GM19328 (cell line): Measurements from ENCODE around the gene ZNF101.

ENCODE experiments used
- ATAC-seq: cut with Tn5 transposase; IDR thresholded peaks from one replicate; pipeline ENCODE4 v1.9.1; 2021; ENCODE audit warnings: mild to moderate bottlenecking, moderate library complexity; ENCODE audit not compliant: unreplicated experiment

Gene ZNF101

DNA sequence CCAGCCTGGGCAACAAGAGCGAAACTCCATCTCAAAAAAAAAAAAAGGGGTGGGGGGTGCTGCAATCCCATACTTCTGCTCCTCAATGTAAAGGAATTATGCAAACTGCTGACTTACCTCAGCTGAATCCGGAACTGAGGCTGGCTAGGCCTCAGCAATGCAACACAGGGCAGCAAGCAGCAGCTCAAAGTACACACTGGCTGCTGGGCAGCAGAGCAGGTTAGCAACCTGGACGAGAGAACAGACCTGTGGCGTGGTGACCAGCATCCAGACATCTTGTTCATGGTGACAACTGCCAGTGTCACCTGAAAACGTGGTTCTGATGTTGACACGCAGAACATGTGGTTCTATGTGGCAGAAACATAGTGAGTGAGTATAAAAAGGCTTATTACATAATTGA, 36.2 kb downstream of the ZNF101 start:
- ATAC-seq, result no peak

DNA sequence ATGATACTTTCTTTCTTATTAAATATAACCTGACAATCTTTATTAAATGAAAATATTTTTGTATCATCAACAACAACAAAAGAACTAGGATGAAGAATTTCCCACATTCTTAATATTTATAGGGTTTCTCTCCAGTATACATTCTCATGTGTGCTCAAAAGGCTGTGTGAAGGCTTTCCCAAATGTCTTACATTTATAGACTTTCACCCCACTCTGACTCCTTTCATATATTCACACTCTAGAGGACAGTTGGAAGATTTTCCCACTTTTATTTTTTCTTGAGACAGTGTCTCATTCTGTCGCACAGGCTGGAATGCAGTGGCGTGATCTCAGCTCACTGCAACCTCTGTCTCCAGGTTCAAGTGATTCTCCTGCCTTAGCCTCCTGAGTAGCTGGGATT, 41.9 kb downstream of the ZNF101 start:
- ATAC-seq, result no peak

DNA sequence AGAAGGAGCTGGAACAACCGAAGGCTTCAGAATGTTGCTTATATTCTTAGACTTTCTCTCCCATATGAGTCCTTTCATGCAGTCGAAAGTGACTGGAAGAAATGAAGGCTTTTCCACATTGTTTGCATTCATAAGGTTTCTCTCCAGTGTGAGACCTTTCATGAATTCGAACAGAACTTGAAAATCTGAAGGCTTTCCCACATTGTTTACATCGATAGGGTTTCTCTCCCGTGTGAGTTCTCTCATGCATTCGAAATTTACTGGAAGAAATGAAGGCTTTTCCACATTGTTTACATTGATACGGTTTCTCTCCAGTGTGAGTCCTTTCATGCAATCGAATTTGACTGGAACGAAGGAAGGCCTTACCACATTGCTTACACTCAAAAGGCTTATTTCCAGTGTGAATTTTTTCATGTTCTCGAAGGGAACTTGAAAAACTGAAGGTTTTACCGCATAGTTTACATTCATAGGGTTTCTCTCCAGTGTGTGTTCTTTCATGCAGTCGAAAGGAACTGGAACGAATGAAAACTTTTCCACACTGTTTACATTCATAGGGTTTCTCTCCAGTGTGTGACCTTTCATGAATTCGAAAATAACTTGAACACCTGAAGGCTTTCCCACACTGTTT, 42.8 kb downstream of the ZNF101 start:
- ATAC-seq, result no peak

DNA sequence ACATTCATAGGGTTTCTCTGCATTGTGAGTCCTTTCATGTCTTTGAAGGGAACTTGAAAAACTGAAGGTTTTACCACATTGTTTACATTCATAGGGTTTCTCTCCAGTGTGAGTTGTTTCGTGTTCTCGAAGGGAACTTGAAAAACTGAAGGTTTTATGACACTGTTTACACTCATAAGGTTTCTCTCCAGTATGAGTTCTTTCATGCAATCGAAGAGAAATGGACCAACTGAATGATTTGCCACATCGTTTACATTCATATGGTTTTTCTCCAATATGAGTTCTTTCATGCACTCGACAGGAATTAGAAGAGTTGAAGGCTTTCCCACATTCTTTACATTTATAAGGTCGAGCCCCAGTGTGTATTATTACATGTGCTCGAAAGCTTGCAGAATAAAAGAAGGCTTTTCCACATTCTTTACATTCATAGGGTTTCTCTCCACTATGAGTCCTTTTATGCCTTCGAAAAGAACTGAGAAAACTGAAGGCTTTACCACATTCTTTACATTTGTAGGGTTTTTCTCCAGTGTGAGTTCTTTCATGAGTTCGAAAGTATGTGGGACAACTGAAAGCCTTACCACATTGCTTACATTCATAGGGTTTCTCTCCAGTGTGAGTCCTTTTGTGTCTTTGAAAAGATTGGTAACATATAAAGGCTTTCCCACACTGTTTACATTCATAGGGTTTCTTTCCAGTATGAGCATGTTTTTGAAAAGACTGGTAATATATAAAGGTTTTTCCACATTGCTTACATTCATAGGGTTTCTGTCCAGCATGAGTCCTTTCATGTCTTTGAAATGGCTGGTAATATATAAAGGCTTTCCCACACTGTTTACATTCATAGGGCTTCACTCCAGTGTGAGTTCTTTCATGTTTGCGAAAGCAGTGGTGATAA, 43.5 kb downstream of the ZNF101 start:
- ATAC-seq, result no peak

DNA sequence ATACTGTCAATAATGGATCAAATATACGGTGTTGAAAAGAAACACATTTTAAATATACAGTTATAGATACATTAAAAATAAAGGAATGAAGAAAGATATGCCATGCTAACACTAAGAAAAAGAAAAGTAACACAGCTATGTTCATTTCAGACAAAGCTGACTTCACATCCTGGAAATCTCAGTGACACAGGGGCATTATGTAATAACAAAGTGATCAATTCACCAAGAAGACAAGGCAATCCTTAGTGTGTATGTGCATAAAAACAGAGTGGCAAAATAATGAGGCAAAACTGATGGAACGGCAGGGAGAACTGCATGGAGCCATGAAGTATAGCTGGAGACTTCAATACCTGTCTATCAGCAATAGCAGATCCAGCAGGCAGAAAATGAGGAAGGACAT, 51.2 kb downstream of the ZNF101 start:
- ATAC-seq, result no peak

DNA sequence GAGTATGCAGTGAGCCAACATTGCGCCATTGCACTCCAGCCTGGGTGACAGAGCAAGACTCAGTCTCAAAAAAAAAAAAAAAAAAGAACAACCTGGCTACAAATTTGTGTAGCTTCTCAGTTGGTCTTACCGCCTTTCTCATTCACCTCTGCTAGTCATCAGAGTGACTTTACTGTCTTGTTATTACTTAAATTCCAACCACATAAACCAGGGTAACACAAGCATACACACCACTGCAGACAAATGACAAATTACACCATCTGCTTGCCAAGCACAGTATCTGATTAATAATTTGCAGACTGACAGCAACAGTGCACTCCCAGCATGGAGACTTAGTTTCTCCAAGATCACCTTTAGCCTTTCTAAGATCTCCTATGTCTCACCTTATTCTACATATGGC, 53.3 kb downstream of the ZNF101 start:
- ATAC-seq, result no peak

DNA sequence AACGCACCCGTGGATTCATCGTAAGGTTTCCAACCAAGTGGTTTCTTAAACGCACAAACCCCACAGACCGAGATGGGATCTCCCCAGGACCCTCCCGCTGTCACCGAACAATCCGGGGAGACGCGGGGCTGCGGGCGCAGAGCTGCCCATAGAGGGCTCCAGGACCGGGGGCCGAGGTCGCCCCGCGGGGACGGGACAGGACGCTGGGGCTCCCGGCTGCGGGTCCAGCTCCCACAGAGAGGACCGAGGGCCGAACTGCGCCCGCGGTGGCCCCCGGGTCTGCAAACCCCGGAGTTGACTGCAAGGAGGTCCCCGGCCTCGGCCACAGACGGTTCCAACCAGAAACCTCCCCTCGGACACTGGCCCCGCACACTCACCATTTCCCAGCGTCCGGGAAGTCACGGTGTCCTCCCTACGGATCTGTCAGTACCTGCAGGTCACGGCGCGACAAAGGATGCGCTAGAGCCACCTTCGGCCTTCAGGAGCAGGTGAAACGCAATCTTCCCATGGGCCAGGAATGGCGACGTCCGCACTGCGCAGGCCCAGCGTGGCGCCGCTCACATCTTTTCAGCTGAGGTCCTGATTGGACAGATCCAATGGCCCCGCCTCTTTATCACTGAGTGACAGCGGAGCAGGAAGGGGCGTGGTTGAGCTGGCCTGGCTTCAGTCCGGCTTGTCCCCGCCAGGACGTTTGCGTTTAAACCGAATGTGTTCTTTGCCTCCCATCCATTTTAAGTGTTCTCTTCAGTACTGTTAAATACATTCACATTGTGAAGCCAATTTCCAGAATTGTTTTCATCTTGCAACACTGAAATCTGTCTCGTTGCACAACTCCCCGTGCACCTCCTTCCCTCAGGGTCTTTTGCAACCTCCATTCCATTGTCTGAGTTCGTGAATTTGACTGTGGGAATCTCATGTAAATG, 64.2 kb downstream of the ZNF101 start, which contains the start of gene ZNF14:
Gene ZNF14 (minus strand): TSS at position 534 of the 923 bp plus-strand sequence. CDS start 154 bp downstream, at position 380.
- peak; percentile 98 for ATAC-seq
